Astrocyte (in vitro differentiated cells and primary cell): ENCODE results near the gene UBTD2.

ENCODE experiments used
- EZH2 ChIP-seq: IDR thresholded peaks from 2 replicates; pipeline ENCODE4 v1.6.1; 2012; ENCODE audit warnings: mild to moderate bottlenecking, low read length, inconsistent platforms; ENCODE audit not compliant: insufficient read depth
- TF ChIP-seq, protein P1 (sequence below): IDR thresholded peaks from 2 replicates; pipeline ENCODE4 v1.5.1; 2011; ENCODE audit warnings: low read depth, mild to moderate bottlenecking, inconsistent platforms, low read length, moderate library complexity; ENCODE audit not compliant: insufficient read depth

DNA sequence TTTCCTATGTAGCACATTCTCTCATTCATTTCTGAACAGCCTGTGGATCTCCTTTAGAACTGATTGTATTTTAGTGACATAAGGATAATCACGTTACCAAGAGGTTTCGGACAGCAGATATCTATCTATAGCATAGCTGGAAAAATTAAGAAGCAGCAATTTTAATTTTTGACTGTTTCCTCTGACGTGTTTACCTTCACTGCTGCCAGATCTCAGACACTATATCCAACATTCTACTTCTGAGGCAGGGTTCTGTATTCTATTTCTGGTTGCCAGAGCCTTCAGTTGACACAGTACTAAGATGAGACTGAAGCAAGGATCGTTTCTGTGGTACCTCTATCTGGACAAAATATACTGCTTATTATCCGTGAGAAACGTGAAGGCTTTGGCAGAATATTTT is 89.7 kb downstream of the UBTD2 start, which contains the start of gene EFCAB9:
- TF ChIP-seq, protein P1, sequence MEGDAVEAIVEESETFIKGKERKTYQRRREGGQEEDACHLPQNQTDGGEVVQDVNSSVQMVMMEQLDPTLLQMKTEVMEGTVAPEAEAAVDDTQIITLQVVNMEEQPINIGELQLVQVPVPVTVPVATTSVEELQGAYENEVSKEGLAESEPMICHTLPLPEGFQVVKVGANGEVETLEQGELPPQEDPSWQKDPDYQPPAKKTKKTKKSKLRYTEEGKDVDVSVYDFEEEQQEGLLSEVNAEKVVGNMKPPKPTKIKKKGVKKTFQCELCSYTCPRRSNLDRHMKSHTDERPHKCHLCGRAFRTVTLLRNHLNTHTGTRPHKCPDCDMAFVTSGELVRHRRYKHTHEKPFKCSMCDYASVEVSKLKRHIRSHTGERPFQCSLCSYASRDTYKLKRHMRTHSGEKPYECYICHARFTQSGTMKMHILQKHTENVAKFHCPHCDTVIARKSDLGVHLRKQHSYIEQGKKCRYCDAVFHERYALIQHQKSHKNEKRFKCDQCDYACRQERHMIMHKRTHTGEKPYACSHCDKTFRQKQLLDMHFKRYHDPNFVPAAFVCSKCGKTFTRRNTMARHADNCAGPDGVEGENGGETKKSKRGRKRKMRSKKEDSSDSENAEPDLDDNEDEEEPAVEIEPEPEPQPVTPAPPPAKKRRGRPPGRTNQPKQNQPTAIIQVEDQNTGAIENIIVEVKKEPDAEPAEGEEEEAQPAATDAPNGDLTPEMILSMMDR = no peak
- no peak for TF ChIP-seq EZH2
